NCI-H460 (cell line): ENCODE results near the gene NEK6. TPM values are rescaled to one million over a fixed set of nuclear protein-coding genes. Genes with fewer than 3 reads are reported as not detected.

Experiments used
- DNase-seq: peaks from one replicate; pipeline ENCODE4 v3.0.0-alpha.2; 2016; ENCODE audit warnings: low read depth; ENCODE audit errors: extremely low read depth
- total RNA-seq: library from RNA; depleted of rRNA; stranded (reverse); fragments of >200 nt; shearing (Covaris generic); gene quantifications from 2 replicates; pipeline ENCODE4 v1.2.3, GENCODE V29; 2014; rRNA removed

The NEK6 gene
- total RNA-seq, 1 experiment from 2014 or later: 23.2 TPM

- DNase-seq: no peak
Observed at GRCh38 chr9:124389146-124389939, 131.6 kb downstream of the NEK6 start.

- peak; percentile 60 for DNase-seq
Observed at GRCh38 chr9:124390794-124391658, 133.3 kb downstream of the NEK6 start.

GRCh38 chr9:124392254-124392870 is 134.6 kb downstream of the NEK6 start:
- no peak for DNase-seq

GRCh38 chr9:124392871-124393460 is 135.2 kb downstream of the NEK6 start:
- peak; percentile 58 for DNase-seq

- DNase-seq: no peak
Observed at GRCh38 chr9:124394167-124394566, 136.4 kb downstream of the NEK6 start.

GRCh38 chr9:124394596-124394995 is 136.8 kb downstream of the NEK6 start:
- no peak for DNase-seq

GRCh38 chr9:124395826-124396225 is 138.1 kb downstream of the NEK6 start:
- DNase-seq: no peak

- DNase-seq: no peak
Observed at GRCh38 chr9:124398191-124398935, 140.6 kb downstream of the NEK6 start.

- no peak for DNase-seq
Observed at GRCh38 chr9:124399323-124399967, 141.7 kb downstream of the NEK6 start.

GRCh38 chr9:124399968-124400940 is 142.5 kb downstream of the NEK6 start:
- no peak for DNase-seq

Other genes starting within 250 kb of the NEK6 start
- 4.6 and 5.5 TPM in 2 replicates for gene LHX2, start 246.2 kb upstream of the NEK6 start, total RNA-seq
- gene PSMB7, start 157.5 kb downstream of the NEK6 start, total RNA-seq: 302 and 379 TPM in 2 replicates
- gene ADGRD2, start 192.5 kb downstream of the NEK6 start, total RNA-seq: not detected in 2 replicates
- not detected in 2 replicates for gene NR5A1, start 249.4 kb downstream of the NEK6 start, total RNA-seq